Hypothalamus (tissue), 51 donors: ENCODE results near the gene MFNG.
A peak's percentile ranks its signal among the peaks of the same experiment; 100 is the strongest.
"Not testable (repeated sequence)": the region's sequence is repeated elsewhere in the genome, so short reads cannot be mapped to it uniquely, and the experiment has no call there.

Source experiments
- DNase-seq, 51 donors: peaks; one replicate each; lab custom pipeline; 2025; lab: John Stamatoyannopoulos, UW

The MFNG gene

GRCh38 chr22:37479196-37479595 is 7.0 kb downstream of the MFNG start:
- no peak for DNase-seq

DNA sequence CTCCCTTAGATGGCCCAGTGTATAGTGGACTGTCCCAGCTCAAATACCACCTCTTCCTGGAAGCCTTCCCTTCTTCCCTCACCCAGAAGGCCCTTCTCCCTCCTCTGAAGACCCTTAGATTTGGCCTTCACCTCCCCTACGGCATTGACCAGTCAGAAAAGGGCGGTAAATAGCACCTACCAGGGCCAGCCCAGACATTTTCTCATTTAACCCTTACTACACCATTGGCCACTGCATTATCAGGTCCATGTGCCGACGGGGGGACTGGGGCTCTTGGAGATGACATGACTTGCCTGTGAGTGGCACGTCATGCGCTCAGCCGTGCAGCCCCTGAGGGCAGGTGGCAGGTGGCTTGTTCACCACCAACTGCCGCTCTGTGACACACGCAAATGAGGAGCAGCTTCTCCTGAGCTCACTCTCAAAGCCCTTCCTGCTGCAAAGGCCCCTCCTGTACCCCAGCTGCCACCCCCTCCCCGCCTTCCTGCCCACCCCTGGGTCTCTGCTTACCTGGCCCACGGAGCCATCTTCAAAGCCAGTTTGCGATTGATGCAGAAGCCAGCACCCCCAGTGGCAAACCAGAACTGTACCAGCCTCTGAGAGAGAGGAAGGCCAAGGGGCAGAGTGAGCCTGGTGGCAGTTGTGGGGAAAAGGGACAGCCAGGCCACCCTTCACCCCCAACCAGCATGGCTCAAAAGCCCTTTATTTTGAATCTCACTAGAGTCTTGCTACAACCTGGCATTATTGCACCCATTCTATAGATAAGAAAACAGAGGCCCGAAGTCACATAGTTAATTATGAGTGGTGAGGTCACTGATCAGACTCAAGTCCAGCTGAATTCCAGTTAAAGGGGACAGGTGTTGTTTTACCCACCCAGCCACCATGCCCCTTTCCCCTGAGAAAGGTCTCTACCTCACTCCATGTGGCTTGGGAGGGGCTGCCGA is 9.5 kb downstream of the MFNG start:
- no peak for DNase-seq

DNA sequence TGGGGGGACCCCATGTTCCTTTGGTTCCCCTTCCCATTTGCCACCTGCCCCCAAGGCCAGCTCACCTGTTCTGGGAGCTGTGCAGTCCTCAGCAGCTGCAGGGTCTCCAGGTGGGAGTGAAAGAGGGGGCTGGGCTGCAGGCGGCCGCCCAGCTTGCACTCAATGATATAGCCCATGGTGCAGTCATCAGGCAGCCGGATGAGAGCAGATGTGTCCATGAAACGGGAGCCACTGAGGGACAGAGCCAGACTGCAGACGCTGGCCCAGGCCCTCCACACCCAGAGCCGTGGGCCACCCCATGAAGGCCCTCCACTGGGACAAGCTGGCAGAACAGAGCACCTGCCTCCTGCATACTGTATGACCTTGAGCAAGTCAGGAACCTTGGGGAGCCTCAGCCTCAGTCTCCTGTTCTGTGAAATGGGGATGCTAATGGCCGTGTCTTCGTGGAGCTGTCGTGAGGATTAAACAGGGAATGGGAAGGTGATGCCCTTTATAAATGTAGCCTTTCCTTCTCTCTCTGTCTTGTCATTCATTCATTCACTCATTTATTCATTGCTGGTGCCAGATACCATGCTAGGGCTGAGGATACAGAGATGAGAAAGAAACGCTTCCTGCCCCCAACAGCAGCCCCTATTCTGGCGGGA is 11.6 kb downstream of the MFNG start:
- no peak for DNase-seq

DNA sequence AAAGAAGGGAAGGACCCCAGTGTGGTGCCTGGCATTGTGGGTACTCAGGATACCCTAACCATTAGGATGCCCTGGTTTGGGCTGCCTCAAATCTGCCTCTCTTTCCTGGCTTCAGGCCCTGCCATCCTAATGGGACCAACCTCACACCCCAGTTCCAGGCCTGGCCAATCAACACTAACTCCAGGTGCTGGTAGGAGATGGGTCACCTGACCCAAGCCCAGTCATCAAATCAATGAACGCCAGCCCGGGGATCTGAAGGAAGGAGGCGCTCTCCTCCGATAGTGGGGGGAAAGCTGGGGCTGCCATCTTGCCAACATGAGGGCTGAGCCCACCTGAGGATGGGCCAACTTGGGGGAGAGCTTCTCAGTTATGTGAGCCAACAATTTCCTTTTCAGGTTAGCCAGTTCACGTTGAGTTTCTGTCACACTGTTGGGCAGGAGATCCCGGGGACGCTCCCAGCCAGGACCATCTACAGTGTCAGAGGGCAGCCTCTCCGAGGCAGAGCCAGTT is 12.7 kb downstream of the MFNG start:
- no peak for DNase-seq

GRCh38 chr22:37472418-37473006 is 13.7 kb downstream of the MFNG start:
- DNase-seq: no peak

DNA sequence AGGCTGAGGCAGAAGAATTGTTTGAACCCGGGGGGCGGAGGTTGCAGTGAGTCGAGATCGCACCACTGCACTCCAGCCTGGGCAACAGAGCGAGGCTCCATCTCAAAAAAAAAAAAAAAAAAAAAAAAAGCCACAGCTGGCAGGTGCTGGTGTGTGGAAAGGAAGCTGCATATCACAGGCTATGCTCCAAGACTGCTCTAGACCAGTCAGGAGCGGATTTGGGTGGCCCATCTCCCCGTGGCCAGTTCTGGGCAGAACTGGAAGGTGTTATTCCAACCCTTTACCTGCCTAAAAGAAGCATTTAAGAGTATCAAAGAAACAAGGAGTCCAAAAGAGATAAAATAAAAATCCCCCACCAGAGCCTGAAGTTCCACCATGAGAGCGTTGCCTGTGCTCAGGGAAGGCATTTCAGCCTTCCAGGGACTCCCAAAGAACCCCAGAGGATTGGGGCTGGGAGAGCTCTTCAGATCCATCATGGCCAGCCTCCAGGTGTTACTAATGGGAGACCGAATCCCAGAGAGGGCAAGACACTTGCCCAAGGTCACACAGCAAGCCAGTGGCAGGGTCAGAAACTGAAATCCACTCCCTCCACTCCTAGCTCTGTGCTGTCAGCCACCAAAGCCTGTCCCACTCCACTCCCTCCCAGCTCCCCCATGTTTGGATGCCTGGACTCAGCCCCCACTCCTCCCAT is 14.3 kb downstream of the MFNG start:
- no peak for DNase-seq

DNA sequence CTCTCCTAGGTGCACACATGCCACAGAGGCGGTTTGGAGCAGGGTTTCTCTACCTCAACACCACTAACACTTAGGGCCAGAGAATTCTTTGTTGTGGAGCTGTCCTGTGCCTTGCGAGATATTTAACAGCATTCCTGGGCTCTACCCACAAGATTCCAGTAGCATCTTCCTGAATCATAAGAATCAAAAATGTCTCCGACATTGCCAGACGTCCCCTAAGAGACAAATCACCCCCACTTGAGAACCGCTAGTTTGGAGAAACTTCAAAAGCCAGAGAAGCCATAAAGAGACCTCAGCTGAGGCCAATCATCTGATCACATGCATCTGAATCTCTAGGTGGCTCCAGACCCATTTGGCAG is 16.1 kb downstream of the MFNG start:
- DNase-seq: no peak

GRCh38 chr22:37469416-37470086 is 16.6 kb downstream of the MFNG start:
- no peak for DNase-seq

- DNase-seq: not testable (repeated sequence)
Measured at GRCh38 chr22:37468201-37468695, 17.9 kb downstream of the MFNG start.

GRCh38 chr22:37467391-37467955 is 18.7 kb downstream of the MFNG start:
- DNase-seq: no peak

DNA sequence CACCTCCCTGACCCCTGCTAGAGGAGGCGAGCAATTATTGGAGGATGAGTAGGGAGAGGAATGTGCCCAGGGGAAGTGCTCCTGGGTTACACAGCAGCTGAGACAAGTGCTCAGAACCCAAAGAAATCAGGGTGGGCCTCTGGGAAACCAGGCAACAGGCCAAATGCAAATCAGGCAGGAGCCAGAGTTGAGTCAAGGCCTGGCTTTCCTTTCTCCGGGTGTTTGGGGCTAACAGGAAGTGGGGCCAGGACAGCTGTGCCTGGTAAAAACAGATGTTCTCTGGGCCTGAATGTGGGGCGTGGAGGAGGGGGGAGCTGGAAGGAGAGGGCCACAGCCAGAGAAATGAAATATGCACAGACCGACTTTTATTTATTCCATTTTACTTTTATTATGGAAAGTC is 22.0 kb downstream of the MFNG start:
- DNase-seq: no peak

DNA sequence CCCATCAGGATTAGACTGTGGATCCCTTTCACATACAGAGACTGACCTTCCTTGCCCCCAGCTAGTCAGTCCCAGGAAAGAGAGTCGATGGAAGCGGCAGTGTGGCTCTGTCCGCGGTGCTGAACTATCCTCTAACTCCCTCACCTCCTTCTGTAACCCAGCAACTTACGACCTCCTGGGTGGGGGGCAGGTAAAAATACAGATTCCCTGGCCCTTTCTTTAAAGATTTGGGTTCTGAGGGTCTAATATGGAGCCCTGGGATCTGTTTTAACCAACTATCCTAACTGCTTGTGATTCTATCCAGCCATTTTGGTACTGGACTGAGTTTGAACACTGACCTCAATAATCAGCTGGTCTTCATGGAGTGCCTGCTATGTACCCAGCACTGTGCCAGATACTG is 23.2 kb downstream of the MFNG start:
- DNase-seq: no peak

DNA sequence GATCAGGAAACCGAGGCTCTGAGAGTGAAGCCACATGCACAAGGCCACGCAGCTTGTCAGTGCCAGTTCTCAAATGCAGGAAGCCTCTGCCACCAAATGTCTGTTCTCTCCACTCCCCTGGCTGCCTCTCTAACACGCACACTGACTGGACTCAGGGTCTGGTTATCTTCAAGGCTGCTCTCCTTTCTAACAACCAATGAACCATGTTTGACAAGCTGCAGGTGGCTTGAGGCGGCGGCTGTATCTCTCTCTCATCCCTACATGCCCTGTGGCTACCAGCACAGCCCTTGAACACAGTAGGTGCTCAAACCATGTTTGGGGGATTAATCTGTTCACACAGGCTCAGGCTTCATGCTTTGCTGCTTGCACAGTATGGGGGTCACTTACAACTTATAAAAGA is 23.7 kb downstream of the MFNG start:
- DNase-seq: no peak

DNA sequence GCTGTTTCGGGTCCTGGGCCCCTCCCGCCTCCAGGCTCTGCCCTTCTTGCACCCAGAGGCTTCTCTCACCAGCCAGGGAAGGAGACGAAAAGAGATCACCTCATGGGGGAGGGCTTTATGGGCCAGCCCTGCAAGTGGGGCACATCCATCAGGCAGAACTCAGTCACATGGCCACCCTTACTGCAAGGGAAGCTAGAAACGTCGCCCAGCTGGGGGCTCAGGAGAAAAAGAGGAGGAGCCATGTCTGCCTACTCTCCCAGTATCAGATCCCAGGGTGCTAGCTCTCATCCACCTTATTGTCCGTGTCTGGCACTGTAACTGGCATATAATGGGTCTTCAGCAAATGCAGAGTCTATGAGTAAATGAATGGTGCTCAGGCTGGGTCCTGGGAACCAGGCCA is 24.2 kb downstream of the MFNG start:
- no peak for DNase-seq

- DNase-seq: no peak
Measured at GRCh38 chr22:37460684-37461083, 25.5 kb downstream of the MFNG start.

GRCh38 chr22:37459206-37459605 is 27.0 kb downstream of the MFNG start:
- no peak for DNase-seq

DNA sequence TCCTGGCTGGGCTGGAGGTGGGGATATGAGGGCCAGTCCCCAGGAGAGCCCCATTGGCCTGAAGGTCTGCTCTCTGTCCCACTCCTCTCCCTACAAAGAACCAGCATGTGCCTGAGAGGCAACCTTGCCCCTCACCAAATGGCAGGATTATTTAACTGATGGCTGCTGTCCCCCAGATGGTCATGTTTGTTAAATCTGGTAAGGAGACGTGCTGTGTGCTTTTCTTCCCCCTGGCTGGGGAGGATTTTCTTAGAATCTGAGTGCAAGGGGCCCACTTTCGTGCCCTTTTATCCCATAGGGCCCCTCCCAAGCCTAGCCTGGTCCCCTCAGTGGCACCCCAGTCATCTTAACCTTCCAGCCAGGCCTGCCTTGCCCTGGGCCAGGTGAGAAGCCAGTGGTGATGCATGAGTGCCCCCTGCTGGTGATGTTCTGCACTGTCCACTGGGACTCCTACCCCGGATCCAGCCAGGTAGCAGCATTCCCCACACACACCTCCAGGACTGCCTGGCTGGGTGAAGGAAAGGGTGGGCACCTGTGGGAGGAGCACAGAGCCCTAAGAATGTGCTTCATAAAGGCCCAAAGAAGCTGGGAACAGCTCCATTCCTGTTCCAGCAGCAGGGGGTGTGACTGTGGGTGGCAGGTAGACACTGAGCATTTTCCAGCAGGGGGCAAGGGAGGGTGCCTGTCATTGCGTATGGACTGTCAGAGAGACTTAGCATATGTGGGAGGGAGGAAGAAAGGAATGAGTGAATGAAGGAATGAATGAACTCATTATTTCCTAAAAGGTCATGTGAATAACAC is 28.9 kb downstream of the MFNG start:
- peak in 46 of 51 donors; percentile 1 to 77 (median 28) for DNase-seq

DNA sequence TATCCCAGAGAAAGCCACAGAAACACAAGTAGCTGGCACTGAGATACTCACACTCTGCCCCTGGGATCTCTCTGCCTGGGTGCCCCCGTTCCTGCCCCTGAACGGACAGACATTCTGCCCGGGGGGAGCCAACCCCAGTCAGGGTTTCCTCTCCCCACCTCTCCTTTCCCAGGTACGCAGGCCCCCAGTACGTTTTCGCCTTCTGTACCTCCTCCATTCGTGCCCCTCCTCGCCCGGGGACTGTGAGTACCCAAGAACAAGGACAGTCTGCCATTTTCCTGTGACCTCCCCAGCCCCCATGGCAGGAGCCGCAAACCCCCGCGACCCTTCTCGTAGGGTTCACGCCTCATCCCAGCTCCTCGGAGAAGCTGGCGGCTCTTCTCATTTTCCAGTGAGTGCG is 29.8 kb downstream of the MFNG start:
- DNase-seq: no peak

GRCh38 chr22:37455896-37456295 is 30.3 kb downstream of the MFNG start:
- no peak for DNase-seq
